ENCODE results near the gene ZNF69.
"Not testable (repeated sequence)": the region's sequence is repeated elsewhere in the genome, so short reads cannot be mapped to it uniquely, and the experiment has no call there.

GRCh38 chr19:11935829-11936228, 48.2 kb downstream of the ZNF69 start:
- not testable (repeated sequence) for TF ChIP-seq SP1 (IDR thresholded peaks at IDR 0.05); JUND (IDR thresholded peaks at IDR 0.05); REST (IDR thresholded peaks at IDR 0.05); CTCF (IDR thresholded peaks at IDR 0.05; ENCODE audit: low read depth, low read length, missing input control); RXRA (IDR thresholded peaks at IDR 0.05); HNF4A (conservative IDR thresholded peaks at IDR 0.05); GABPA (IDR thresholded peaks at IDR 0.05 in 1 of 2, conservative IDR thresholded peaks at IDR 0.05 in 1 of 2); RAD21 (IDR thresholded peaks at IDR 0.05); FOXA1 (IDR thresholded peaks at IDR 0.05)

Measured in liver (tissue), 3 donors.